Hepatocyte (in vitro differentiated cells): ENCODE data around the gene PGAP3. TPM values are rescaled to one million over a fixed set of nuclear protein-coding genes. Genes with fewer than 3 reads are reported as not detected.

Experiments used
- DNase-seq: peaks from one replicate; pipeline ENCODE4 v3.0.0-alpha.2; 2016; ENCODE audit warnings: low spot score
- H2AFZ ChIP-seq: fragments of 200-600 bp; sonication (generic); 2 replicates; pipeline ENCODE4 v1.6.0; 2016; ENCODE audit warnings: antibody characterized with exemption, mild to moderate bottlenecking
- H3K27ac ChIP-seq: fragments of 200-600 bp; sonication (generic); 2 replicates; pipeline ENCODE4 v1.5.1; 2016; ENCODE audit warnings: mild to moderate bottlenecking
- H3K27me3 ChIP-seq: fragments of 200-600 bp; sonication (generic); 2 replicates; pipeline ENCODE4 v1.6.1; 2016
- H3K36me3 ChIP-seq: fragments of 200-600 bp; sonication (generic); replicated peaks from 2 replicates; pipeline ENCODE4 v1.5.1; 2016; ENCODE audit warnings: low read depth; ENCODE audit not compliant: insufficient read depth
- H3K4me1 ChIP-seq: fragments of 200-600 bp; sonication (generic); 2 replicates; pipeline ENCODE4 v1.5.1; 2016; ENCODE audit warnings: mild to moderate bottlenecking, moderate library complexity; ENCODE audit not compliant: insufficient read depth
- H3K4me2 ChIP-seq: fragments of 200-600 bp; sonication (generic); 2 replicates; pipeline ENCODE4 v1.6.0; 2016
- H3K4me3 ChIP-seq: fragments of 200-600 bp; sonication (generic); 2 replicates; pipeline ENCODE4 v1.5.1; 2016; ENCODE audit warnings: mild to moderate bottlenecking
- H3K79me2 ChIP-seq: fragments of 200-600 bp; sonication (generic); 2 replicates; pipeline ENCODE4 v1.6.0; 2017; ENCODE audit warnings: mild to moderate bottlenecking
- H3K9me2 ChIP-seq: fragments of 200-600 bp; sonication (generic); replicated peaks from 2 replicates; pipeline ENCODE4 v1.6.0; 2017; ENCODE audit warnings: mild to moderate bottlenecking; ENCODE audit not compliant: insufficient read depth
- H3K9me3 ChIP-seq: fragments of 200-600 bp; sonication (generic); 2 replicates; pipeline ENCODE4 v1.5.1; 2016; ENCODE audit warnings: low read depth, mild to moderate bottlenecking
- H4K20me1 ChIP-seq: fragments of 200-600 bp; sonication (generic); 2 replicates; pipeline ENCODE4 v1.6.0; 2016; ENCODE audit warnings: mild to moderate bottlenecking; ENCODE audit not compliant: insufficient read depth, poor library complexity, severe bottlenecking
- EZH2 ChIP-seq: fragments of 200-600 bp; sonication (generic); IDR thresholded peaks from 2 replicates; pipeline ENCODE4 v1.6.1; 2016; ENCODE audit warnings: antibody characterized with exemption, mild to moderate bottlenecking, borderline replicate concordance
- EZH2phosphoT487 ChIP-seq: fragments of 200-600 bp; sonication (generic); IDR thresholded peaks from one replicate; pipeline ENCODE4 v1.6.1; 2018; ENCODE audit warnings: antibody characterized with exemption, mild to moderate bottlenecking, low read depth, moderate library complexity; ENCODE audit not compliant: unreplicated experiment, severe bottlenecking
- WGBS: methylation state at CpG from one replicate; pipeline ENCODE4 v1.1.6; 2016; ENCODE audit warnings: low lambda C conversion rate; ENCODE audit errors: missing lambda C conversion rate; 5-methylcytosine and 5-hydroxymethylcytosine counted together
- polyA plus RNA-seq: library from polyadenylated mRNA; unstranded; fragments of >200 nt; fragmentation: Nextera tagmentation; extraction: Ambion mirVana; gene quantifications from 2 replicates; pipeline ENCODE4 v1.2.1, GENCODE V29; 2016
- total RNA-seq: library from RNA; depleted of rRNA; stranded (reverse); fragments of >200 nt; gene quantifications from 2 replicates; pipeline ENCODE4 v1.2.3, GENCODE V29; 2014
- TF ChIP-seq, protein P1 (sequence below): fragments of 200-600 bp; sonication (generic); IDR thresholded peaks from 2 replicates; pipeline ENCODE4 v1.5.1; 2016; ENCODE audit warnings: antibody characterized with exemption, mild to moderate bottlenecking; ENCODE audit not compliant: poor library complexity

Gene PGAP3
- total and polyA plus RNA-seq, 2 experiments from 2014 or later: 33.0 to 35.4 TPM

DNA sequence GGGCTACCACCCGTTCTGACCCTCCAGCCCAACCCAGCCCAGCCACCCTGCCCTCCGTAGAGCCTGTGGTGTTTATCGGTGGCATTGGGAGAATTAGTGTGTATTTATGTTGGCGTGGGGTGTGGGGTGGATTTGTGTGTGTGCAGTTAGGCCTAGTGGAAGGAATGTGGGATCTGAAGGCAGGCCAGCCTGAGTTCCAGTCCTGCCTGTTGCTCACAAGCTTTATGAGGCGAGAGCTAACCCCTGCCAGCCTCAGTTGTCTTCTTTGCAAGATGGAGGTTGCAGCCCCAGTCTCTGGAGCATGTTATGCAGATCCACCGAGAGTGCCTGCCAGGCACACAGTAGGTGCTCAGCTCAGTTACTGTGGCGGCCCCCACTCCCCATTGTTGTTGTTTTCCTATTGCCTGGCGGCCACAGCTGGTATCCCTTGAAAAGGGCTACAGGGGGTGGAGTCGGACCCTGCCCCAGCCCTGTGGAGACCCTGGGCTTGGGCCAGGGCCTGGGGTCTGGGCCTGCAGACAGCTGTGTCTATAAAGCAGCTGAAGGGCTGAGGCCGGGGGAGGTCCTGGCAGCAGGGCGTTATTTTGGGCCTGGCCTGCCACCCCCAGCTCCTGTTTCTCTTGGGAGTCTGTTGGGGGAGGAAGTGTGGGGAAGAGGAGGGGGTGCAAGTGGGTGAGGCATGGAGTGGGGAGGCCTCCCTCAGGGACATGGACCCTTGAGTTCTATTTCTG, 17.1 kb upstream of the PGAP3 start:
- TF ChIP-seq EZH2phosphoT487 (no peak), EZH2 (no peak)
- TF ChIP-seq, protein P1, sequence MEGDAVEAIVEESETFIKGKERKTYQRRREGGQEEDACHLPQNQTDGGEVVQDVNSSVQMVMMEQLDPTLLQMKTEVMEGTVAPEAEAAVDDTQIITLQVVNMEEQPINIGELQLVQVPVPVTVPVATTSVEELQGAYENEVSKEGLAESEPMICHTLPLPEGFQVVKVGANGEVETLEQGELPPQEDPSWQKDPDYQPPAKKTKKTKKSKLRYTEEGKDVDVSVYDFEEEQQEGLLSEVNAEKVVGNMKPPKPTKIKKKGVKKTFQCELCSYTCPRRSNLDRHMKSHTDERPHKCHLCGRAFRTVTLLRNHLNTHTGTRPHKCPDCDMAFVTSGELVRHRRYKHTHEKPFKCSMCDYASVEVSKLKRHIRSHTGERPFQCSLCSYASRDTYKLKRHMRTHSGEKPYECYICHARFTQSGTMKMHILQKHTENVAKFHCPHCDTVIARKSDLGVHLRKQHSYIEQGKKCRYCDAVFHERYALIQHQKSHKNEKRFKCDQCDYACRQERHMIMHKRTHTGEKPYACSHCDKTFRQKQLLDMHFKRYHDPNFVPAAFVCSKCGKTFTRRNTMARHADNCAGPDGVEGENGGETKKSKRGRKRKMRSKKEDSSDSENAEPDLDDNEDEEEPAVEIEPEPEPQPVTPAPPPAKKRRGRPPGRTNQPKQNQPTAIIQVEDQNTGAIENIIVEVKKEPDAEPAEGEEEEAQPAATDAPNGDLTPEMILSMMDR: no peak

DNA sequence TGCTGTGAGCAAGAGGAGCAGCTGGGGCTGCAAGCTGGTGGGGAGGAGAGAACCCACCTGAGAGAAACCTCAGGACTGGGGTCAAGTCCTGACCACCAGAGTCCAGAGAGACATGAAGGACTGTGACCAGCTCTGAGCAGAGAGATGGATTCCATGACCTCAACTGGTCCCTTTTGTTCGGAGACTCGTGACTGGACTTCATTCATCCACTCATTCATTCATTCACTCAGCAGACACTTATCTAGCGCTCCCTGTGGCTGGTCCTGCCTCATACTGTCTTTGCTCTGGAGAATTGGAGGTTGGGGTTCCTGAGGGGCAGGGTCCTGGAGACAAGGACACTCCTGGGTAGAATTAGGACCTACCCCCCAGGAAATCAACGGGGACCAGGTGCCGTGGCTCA, 16.1 kb upstream of the PGAP3 start:
- WGBS: 93% methylated on average over 5 of the region's 5 CpGs
- H2AFZ ChIP-seq: no peak overlapping the region
- peak overlapping the region; percentile 43 for H3K27ac ChIP-seq
- peaks cover 58% of the 10 kb centered on the region for H4K20me1 ChIP-seq
- no peaks in the 10 kb centered on the region for H3K9me3 ChIP-seq
- TF ChIP-seq, protein P1: no peak
- TF ChIP-seq EZH2phosphoT487: no peak
- TF ChIP-seq EZH2: no peak
- no peaks in the 10 kb centered on the region for H3K36me3 ChIP-seq
- H3K9me2 ChIP-seq: no peaks in the 10 kb centered on the region
- H3K27me3 ChIP-seq: no peaks in the 10 kb centered on the region
- H3K79me2 ChIP-seq: peaks cover 80% of the 10 kb centered on the region
- peaks cover 55% of the 10 kb centered on the region for H3K4me1 ChIP-seq
- peak overlapping the region; percentile 88 for H3K4me2 ChIP-seq
- no peak for DNase-seq
- H3K4me3 ChIP-seq: no peak overlapping the region

More for the DNA sequence above, 17.1 kb upstream of the PGAP3 start:
- Histone ChIP-seq H3K9me2 (no peaks in the 10 kb centered on the region), H3K36me3 (no peaks in the 10 kb centered on the region), H3K4me3 (no peak overlapping the region), H3K4me1 (peaks cover 48% of the 10 kb centered on the region), H3K79me2 (peaks cover 70% of the 10 kb centered on the region), H3K27me3 (no peaks in the 10 kb centered on the region), H2AFZ (no peak overlapping the region), H3K27ac (no peak overlapping the region), H3K4me2 (peak overlapping the region; percentile 41), H4K20me1 (peaks cover 58% of the 10 kb centered on the region), H3K9me3 (no peaks in the 10 kb centered on the region)
- 73% methylated on average over 11 of the region's 11 CpGs for WGBS
- no peak for DNase-seq

DNA sequence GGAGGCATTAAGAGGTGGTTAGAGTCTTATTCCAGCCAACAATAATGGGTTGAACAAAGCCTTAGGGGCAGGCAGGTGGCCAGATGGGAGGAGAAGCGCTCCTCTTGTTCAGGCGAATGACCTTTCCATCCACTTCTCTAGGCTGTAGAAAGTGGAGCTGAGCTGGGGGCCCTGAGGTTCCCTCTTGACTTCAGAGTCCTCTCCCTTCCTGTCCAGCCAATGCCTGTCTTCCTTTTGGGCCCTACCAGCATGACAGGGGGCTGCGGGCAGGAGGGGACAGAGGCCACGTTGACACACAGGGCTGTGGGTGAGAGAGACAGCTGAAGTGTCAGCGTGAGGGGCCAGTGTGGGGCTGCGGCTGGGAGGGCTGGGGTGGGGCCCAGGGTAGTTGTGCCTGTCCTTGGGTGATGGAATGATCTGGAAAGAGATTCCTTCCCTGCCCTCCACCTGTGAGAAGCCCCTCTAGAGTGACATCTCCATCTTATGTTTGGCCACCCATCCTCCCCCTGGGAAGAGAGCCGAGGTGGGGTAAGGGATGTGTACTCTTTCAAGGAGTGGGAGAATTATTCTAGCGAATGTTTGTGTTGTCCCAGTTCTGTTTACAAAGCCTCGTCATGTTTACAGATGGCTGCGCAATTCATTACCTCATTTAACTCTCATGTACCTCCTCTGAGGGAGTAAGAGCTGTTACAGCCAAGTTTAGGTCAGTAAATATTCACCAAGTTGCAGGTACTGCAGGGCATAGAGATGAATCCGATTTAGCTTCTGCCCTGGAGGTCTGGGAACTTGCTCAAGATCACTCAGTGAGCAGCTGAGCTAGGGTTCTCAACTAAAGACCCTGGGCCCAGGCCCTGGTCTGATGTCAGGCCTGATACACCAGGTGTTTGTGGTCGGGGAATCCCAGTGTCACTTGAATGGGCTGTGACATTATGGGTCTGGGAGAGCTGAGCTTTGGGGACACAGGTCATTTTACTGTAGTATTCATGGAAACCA, 15.3 kb upstream of the PGAP3 start:
- no peaks in the 10 kb centered on the region for H3K27me3 ChIP-seq
- TF ChIP-seq, protein P1: no peak
- peak overlapping the region; percentile 88 for H3K4me2 ChIP-seq
- peak overlapping the region; percentile 43 for H3K27ac ChIP-seq
- H4K20me1 ChIP-seq: peaks cover 58% of the 10 kb centered on the region
- H2AFZ ChIP-seq: no peak overlapping the region
- no peak overlapping the region for H3K4me3 ChIP-seq
- H3K9me3 ChIP-seq: no peaks in the 10 kb centered on the region
- no peak for DNase-seq
- no peaks in the 10 kb centered on the region for H3K36me3 ChIP-seq
- no peaks in the 10 kb centered on the region for H3K9me2 ChIP-seq
- H3K79me2 ChIP-seq: peaks cover 86% of the 10 kb centered on the region
- 43% methylated on average over 12 of the region's 12 CpGs for WGBS
- H3K4me1 ChIP-seq: peaks cover 55% of the 10 kb centered on the region
